GM12874 (cell line): ENCODE data around the gene SKA2.

Source experiments
- TF ChIP-seq, protein P1 (sequence below): IDR thresholded peaks from 2 replicates; pipeline ENCODE4 v1.5.1; 2011; ENCODE audit warnings: low read depth, mild to moderate bottlenecking, control low read depth, low read length, moderate library complexity; ENCODE audit not compliant: insufficient read depth

Gene SKA2

DNA sequence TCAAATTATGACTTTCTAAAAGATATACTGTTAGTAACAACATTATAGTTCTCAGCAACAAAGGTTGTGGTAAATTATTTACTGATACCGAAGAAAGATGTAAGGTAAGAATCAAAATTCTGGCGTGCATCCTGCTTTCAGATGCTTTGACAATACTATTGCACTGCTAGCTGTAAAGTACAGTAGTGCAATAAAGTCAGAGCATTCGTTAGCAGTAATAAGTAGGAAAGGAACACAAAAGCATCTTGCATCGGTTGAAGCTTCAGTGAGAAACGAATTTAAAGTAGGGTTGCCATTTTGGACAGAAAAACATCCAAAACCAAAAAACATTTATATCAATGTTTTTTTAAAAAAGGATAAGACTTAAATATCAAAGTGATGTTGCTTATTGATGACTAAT is 4.0 kb downstream of the SKA2 start:
- TF ChIP-seq, protein P1, sequence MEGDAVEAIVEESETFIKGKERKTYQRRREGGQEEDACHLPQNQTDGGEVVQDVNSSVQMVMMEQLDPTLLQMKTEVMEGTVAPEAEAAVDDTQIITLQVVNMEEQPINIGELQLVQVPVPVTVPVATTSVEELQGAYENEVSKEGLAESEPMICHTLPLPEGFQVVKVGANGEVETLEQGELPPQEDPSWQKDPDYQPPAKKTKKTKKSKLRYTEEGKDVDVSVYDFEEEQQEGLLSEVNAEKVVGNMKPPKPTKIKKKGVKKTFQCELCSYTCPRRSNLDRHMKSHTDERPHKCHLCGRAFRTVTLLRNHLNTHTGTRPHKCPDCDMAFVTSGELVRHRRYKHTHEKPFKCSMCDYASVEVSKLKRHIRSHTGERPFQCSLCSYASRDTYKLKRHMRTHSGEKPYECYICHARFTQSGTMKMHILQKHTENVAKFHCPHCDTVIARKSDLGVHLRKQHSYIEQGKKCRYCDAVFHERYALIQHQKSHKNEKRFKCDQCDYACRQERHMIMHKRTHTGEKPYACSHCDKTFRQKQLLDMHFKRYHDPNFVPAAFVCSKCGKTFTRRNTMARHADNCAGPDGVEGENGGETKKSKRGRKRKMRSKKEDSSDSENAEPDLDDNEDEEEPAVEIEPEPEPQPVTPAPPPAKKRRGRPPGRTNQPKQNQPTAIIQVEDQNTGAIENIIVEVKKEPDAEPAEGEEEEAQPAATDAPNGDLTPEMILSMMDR, result no peak

DNA sequence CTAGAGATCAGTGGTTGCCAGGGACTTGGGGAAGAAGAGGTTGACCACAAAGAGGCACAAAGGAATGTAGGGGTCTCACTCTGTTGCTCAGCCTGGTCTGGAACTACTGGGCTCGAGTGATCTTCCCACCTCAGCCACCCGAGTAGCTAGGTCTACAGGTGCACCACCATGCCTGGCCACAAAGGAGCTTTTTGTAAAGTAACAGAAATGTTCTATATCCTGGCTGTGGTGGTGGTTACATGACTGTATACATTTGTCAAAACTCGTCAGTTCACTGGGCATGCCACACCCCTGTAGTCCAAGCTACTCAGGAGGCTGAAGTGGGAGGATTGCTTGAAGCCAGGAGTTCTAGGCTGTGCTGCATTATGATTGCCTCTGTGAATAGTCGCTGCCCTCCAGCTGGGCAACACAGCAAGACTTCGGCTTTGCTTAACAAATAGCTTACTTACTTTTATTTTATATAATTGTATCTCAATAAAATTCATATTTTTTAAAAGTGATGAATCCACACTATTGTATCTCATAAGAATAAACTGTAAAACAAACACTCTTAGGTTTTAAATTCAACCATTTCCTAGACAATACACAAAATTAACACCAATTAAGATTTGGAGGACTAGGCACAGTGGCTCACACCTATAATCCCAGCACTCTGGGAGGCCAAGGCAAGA is 5.0 kb downstream of the SKA2 start:
- TF ChIP-seq, protein P1, result no peak

DNA sequence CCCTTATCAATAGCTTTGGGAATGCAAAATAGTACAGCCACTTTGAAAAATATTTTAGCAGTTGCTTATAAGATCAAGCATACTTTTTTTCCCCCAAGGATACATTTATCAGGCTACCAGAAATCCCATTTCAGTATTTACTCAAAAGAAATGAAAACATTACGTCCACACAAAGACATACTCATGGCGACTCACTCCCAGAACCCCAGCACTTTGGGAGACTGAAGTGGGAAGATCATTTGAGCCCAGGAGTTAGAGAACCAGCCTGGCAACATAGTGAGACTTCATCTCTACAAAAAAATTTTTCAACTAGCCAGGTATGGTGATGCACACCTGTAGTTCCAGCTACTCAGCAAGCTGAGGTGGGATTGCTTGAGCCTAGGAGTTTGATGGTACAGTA is 5.9 kb downstream of the SKA2 start:
- TF ChIP-seq, protein P1, result no peak

DNA sequence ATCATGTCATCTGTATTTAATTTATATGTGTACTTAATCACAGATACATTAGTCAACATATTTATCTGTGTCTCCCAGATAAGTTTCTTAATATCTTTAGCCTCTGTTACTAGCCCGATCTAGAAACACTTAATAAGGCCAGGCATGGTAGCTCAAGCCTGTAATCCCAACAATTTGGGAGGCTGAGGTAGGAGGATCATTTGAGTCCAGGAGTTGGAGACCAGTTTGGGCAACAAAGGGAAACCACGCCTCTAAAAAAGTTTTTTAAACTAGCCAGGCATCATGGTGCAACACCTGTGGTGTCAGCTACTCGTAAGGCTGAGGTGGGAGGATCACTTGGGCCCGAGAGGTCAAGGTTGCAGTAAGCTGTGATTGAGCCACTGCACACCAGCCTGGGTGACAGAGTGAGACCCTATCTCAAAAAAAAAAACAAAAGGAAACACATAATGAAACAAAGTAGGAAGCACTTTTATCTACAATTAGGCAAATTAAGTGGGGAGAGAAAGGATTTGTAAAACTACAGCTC is 9.4 kb downstream of the SKA2 start:
- TF ChIP-seq, protein P1, result no peak

DNA sequence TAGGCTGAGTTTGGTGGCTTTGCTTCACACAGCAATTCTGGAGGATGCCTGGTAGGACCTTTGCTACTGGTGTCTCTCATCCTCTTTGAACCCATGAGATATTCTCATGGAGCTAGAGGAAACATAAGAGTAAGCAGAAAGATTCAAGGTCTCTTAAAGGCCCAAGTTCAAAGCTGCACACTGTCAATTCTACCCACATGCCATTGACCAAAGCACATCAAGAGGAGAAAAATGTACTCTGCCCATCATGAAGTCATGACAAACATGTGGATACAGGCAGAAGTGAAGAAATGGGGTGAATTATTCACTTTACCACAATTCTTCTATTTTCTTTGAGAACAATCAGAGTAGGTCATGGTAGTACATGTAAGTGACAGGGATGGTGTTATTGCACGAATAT is 13.1 kb downstream of the SKA2 start:
- TF ChIP-seq, protein P1, result no peak

DNA sequence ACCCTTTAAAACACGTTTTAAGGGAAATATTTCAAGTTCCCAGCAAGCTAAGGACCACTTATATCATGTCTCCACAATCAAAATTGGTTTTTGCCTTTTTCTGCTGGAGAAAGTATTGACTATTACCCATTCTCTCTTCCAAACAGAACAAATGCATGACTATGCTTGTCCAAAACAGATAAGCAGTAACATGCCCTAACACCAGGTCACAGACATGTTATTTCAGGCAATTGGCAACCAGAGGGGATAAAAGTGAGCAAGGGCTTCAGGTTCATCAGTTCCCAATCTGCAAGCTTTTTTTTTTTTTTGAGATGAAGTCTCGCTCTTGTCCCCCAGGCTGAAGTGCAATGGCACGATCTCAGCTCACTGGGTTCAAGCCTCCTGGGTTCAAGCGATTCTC is 15.0 kb downstream of the SKA2 start:
- TF ChIP-seq, protein P1, result no peak

DNA sequence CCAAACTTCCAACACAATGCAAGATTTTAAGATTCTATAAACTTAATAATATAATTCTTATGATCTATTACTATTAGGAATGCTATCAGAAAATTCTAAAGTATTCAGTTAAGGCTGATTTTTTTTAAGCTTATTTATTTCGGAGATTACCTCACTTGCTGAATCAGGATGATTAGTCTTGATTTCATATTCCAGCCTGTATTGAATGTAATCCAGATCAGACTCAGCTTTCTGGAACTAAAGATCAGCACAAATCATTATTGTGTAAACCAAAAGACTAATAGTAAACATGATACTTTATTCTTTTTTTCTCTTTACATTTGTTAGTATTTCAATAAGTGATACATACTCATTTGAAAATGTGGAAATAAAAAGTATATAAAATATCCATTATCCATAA is 23.9 kb downstream of the SKA2 start:
- TF ChIP-seq, protein P1, result no peak
